GM12891 (cell line): ENCODE results near the gene F9.

Source experiments
- DNase-seq: peaks from one replicate; pipeline ENCODE4 v3.0.0; 2011; ENCODE audit warnings: low spot score; ENCODE audit not compliant: insufficient read length
- FAIRE-seq: peaks from 2 replicates; lab custom pipeline; 2011; peaks lifted over from hg19 to GRCh38; lab: Jason Lieb, UNC
- PAX5 ChIP-seq: IDR thresholded peaks from 2 replicates; pipeline ENCODE4 v1.6.1; 2011; ENCODE audit warnings: low read length, moderate library complexity, mild to moderate bottlenecking; ENCODE audit not compliant: insufficient read depth, severe bottlenecking
- POLR2A ChIP-seq: IDR thresholded peaks from 2 replicates; pipeline ENCODE4 v1.6.1; 2011; ENCODE audit warnings: low read depth, low read length, control low read depth
- POLR2AphosphoS5 ChIP-seq: IDR thresholded peaks from 2 replicates; pipeline ENCODE4 v1.6.1; 2011; ENCODE audit warnings: low read depth, low read length, control low read depth
- POU2F2 ChIP-seq: IDR thresholded peaks from 2 replicates; pipeline ENCODE4 v1.6.1; 2011; ENCODE audit warnings: low read depth, mild to moderate bottlenecking, control low read depth, low read length, moderate library complexity
- SPI1 ChIP-seq: IDR thresholded peaks from 2 replicates; pipeline ENCODE4 v1.6.1; 2011; ENCODE audit warnings: low read depth, low read length, control low read depth
- TAF1 ChIP-seq: IDR thresholded peaks from 2 replicates; pipeline ENCODE4 v1.6.1; 2011; ENCODE audit warnings: low read depth, low read length, control low read depth

Gene F9

GRCh38 chrX:139542652-139543051 is 12.1 kb downstream of the F9 start:
- no peak for DNase-seq
- no peak for FAIRE-seq
- TF ChIP-seq POLR2AphosphoS5 (no peak), POLR2A (no peak), TAF1 (no peak), PAX5 (no peak), SPI1 (no peak), POU2F2 (no peak)

GRCh38 chrX:139543920-139544319 is 13.4 kb downstream of the F9 start:
- no peak for DNase-seq
- TF ChIP-seq PAX5 (no peak), TAF1 (no peak), POLR2A (no peak), POLR2AphosphoS5 (no peak), SPI1 (no peak)
- FAIRE-seq = no peak

- TF ChIP-seq POU2F2 = no peak
- DNase-seq = no peak
- no peak for FAIRE-seq
Observed at GRCh38 chrX:139544591-139544990, 14.1 kb downstream of the F9 start.

- FAIRE-seq = peak; percentile 74
- TF ChIP-seq POLR2AphosphoS5 (no peak), SPI1 (0 out of 2 replicates have a peak, but pooled peaks have one; percentile 10), TAF1 (no peak), POU2F2 (no peak), POLR2A (no peak), PAX5 (no peak)
- no peak for DNase-seq
Observed at GRCh38 chrX:139554376-139554775, 23.8 kb downstream of the F9 start.

- peak; percentile 86 for FAIRE-seq
- no peak for TF ChIP-seq PAX5
- no peak for TF ChIP-seq POU2F2
Observed at GRCh38 chrX:139554991-139555675, 24.6 kb downstream of the F9 start.

GRCh38 chrX:139559383-139560042 is 29.0 kb downstream of the F9 start:
- TF ChIP-seq TAF1 = no peak
- TF ChIP-seq POU2F2 = no peak
- no peak for TF ChIP-seq PAX5
- TF ChIP-seq SPI1 = no peak
- TF ChIP-seq POLR2AphosphoS5 = no peak
- TF ChIP-seq POLR2A = no peak
- FAIRE-seq (peak; percentile 57), DNase-seq (no peak)

More at GRCh38 chrX:139554991-139555675, 24.6 kb downstream of the F9 start:
- DNase-seq = no peak

GRCh38 chrX:139560221-139560620 is 29.7 kb downstream of the F9 start:
- FAIRE-seq (no peak), DNase-seq (no peak)
- TF ChIP-seq POLR2A (no peak), SPI1 (no peak), POU2F2 (no peak), PAX5 (no peak)

GRCh38 chrX:139563251-139563650 is 32.7 kb downstream of the F9 start:
- DNase-seq = no peak
- TF ChIP-seq POLR2A = no peak
- no peak for TF ChIP-seq SPI1
- TF ChIP-seq PAX5 = no peak
- TF ChIP-seq POLR2AphosphoS5 = no peak
- TF ChIP-seq TAF1 = no peak
- TF ChIP-seq POU2F2 = no peak
- no peak for FAIRE-seq

- TF ChIP-seq PAX5 = no peak
- no peak for TF ChIP-seq POU2F2
- no peak for TF ChIP-seq POLR2AphosphoS5
- TF ChIP-seq POLR2A = no peak
- TF ChIP-seq TAF1 = no peak
- TF ChIP-seq SPI1 = no peak
- DNase-seq = no peak
- no peak for FAIRE-seq
Observed at GRCh38 chrX:139566981-139567380, 36.4 kb downstream of the F9 start.

- FAIRE-seq (no peak), DNase-seq (no peak)
- TF ChIP-seq TAF1 (no peak), POLR2A (no peak), SPI1 (no peak)
Observed at GRCh38 chrX:139581068-139581467, 50.5 kb downstream of the F9 start.
